Measurements from ENCODE around the gene TMEM30B. TPM values are rescaled to one million over a fixed set of nuclear protein-coding genes. Genes with fewer than 3 reads are reported as not detected.

TMEM30B gene
- total and polyA plus RNA-seq, 12 donors: 0.15 to 1.9 (median 0.60) TPM

- peaks cover 0 to 49% (median 24%) of the 10 kb centered on the region in 9 donors for H3K4me1 ChIP-seq
- intact Hi-C loops (cut with DNase I): loop anchor here in 6 of 10 donors (5.0 to 10.0 kb wide), 6 partner anchors 33 to 133 kb away; no protein-coding TSS in a partner anchor
- H3K9me3 ChIP-seq: peaks cover 0 to 12% (median 0%) of the 10 kb centered on the region in 11 donors
- peaks cover 0 to 28% (median 16%) of the 10 kb centered on the region in 7 donors for H3K27me3 ChIP-seq
- TF ChIP-seq CTCF (IDR thresholded peaks at IDR 0.05): no peak
- H3K27ac ChIP-seq: peak overlapping the region in 9 of 10 donors; percentile 86 to 95 (median 91)
- H3K4me3 ChIP-seq: peak overlapping the region in 9 of 10 donors; percentile 51 to 90 (median 78)
- ATAC-seq: no peak
- no peak for DNase-seq
- no peaks in the 10 kb centered on the region for H3K36me3 ChIP-seq
- 61 to 69% methylated on average over 6 of the region's 6 CpGs for WGBS, 2 donors
Measured at GRCh38 chr14:61323970-61324369, 42.8 kb upstream of the TMEM30B start.

- H3K4me3 ChIP-seq: peak overlapping the region; percentile 27 to 90 (median 76)
- peak overlapping the region; percentile 79 to 95 (median 91) for H3K27ac ChIP-seq
- H3K4me1 ChIP-seq: peaks cover 0 to 42% (median 15%) of the 10 kb centered on the region in 9 donors
- 13 to 14% methylated on average over 13 of the region's 13 CpGs for WGBS, 2 donors
- intact Hi-C loops (cut with DNase I): loop anchor here in 6 of 10 donors (5.0 to 10.0 kb wide), 6 partner anchors 34 to 134 kb away; no protein-coding TSS in a partner anchor
- ATAC-seq: peak in 1 of 8 donors; percentile 7
- H3K9me3 ChIP-seq: peaks cover 0 to 12% (median 0%) of the 10 kb centered on the region in 11 donors
- peaks cover 0 to 28% (median 16%) of the 10 kb centered on the region in 7 donors for H3K27me3 ChIP-seq
- no peak for DNase-seq
- H3K36me3 ChIP-seq: no peaks in the 10 kb centered on the region
- no peak for TF ChIP-seq CTCF (IDR thresholded peaks at IDR 0.05)
Measured at GRCh38 chr14:61322799-61323290, 41.7 kb upstream of the TMEM30B start.

GRCh38 chr14:61322011-61322798 is 41.1 kb upstream of the TMEM30B start:
- H3K27ac ChIP-seq: peak overlapping the region; percentile 79 to 95 (median 91)
- H3K4me1 ChIP-seq: peaks cover 0 to 36% (median 11%) of the 10 kb centered on the region in 9 donors
- H3K36me3 ChIP-seq: no peaks in the 10 kb centered on the region
- intact Hi-C loops (cut with DNase I): loop anchor here in 6 of 10 donors (5.0 to 10.0 kb wide), 6 partner anchors 35 to 135 kb away; no protein-coding TSS in a partner anchor
- H3K27me3 ChIP-seq: peaks cover 0 to 28% (median 16%) of the 10 kb centered on the region in 7 donors
- WGBS, 2 donors: 1 to 2% methylated on average over 63 of the region's 63 CpGs
- peak overlapping the region; percentile 27 to 90 (median 76) for H3K4me3 ChIP-seq
- DNase-seq: peak; percentile 53 to 57
- peaks cover 0 to 12% (median 0%) of the 10 kb centered on the region in 11 donors for H3K9me3 ChIP-seq
- TF ChIP-seq CTCF (IDR thresholded peaks at IDR 0.05): no peak
- ATAC-seq: peak in 7 of 8 donors; percentile 32 to 65 (median 63)

GRCh38 chr14:61321385-61322010 is 40.4 kb upstream of the TMEM30B start, which contains the start of gene PRKCH:
TSS of gene PRKCH (plus strand) at chr14:61321579. CDS start at chr14:61322102, 523 bp downstream.
- 0% methylated on average over 49 to 66 of the region's 66 CpGs for WGBS, 2 donors
- H3K9me3 ChIP-seq: peaks cover 0 to 12% (median 0%) of the 10 kb centered on the region in 11 donors
- TF ChIP-seq CTCF (IDR thresholded peaks at IDR 0.05): peak in 5 of 9 donors; percentile 14 to 48 (median 19)
- peak; percentile 76 to 92 (median 80) for ATAC-seq
- H3K27ac ChIP-seq: peak within 1 kb of the TSS; percentile 79 to 95 (median 91)
- peaks cover 0 to 29% (median 9%) of the 10 kb centered on the region in 9 donors for H3K4me1 ChIP-seq
- no peaks in the 10 kb centered on the region for H3K36me3 ChIP-seq
- peak within 1 kb of the TSS; percentile 27 to 90 (median 76) for H3K4me3 ChIP-seq
- peaks cover 0 to 28% (median 16%) of the 10 kb centered on the region in 7 donors for H3K27me3 ChIP-seq
- DNase-seq: peak; percentile 82 to 84
- intact Hi-C loops (cut with DNase I): loop anchor here in 6 of 10 donors (5.0 to 10.0 kb wide), 6 partner anchors 36 to 136 kb away; no protein-coding TSS in a partner anchor
